Measurements from ENCODE around the gene CNTNAP2.

The CNTNAP2 gene

DNA sequence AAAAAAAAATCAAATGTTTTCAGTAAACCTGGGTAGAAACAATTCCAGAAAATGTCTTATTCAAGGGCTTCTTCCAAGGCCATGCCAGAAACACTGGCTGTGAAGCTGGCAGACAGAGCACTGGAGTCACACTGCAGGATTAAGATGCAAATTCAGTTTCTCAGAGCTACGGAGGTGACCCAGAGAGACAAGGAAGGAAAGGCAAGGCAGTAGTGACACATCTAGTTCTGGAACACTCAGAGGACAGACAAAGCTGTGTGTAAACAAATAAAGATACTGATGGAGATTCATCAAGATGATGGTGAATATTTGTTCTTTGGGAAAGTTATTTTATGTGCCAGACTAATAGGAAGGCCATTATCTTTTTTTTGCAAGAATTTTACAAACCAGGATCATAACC is 1865.7 kb downstream of the CNTNAP2 start:
- no peak overlapping the region for H3K4me2 ChIP-seq (ENCODE audit: low read length)
- H2AK5ac ChIP-seq (ENCODE audit: low read length), result no peak overlapping the region
- H3K23ac ChIP-seq (ENCODE audit: low read length), result no peak overlapping the region
- H3K4ac ChIP-seq (ENCODE audit: low read depth, low read length), result no peak overlapping the region
- H3K4me3 ChIP-seq (ENCODE audit: low read depth, low read length), result no peak overlapping the region
- no peak overlapping the region for H2AFZ ChIP-seq (ENCODE audit: insufficient read depth, low read length, poor library complexity)
- H2BK12ac ChIP-seq (ENCODE audit: low read length), result no peak overlapping the region
- no peak overlapping the region for H3K27ac ChIP-seq (ENCODE audit: low read depth, low read length)
- no CpG with 5 or more reads among the region's 1 CpG for WGBS (ENCODE audit: extremely low coverage, insufficient coverage, insufficient read length)
- no peaks in the 10 kb centered on the region for H3K36me3 ChIP-seq (ENCODE audit: control insufficient read depth in 1 of 2, insufficient read depth in 2 of 2, low read length in 2 of 2)
- H4K8ac ChIP-seq (ENCODE audit: low read depth, low read length), result no peak overlapping the region
- no peaks in the 10 kb centered on the region for H3K9me3 ChIP-seq (ENCODE audit: insufficient read depth, low read depth, low read length)
- DNase-seq, result no peak
- H3K79me2 ChIP-seq (ENCODE audit: control insufficient read depth, insufficient read depth, low read length, poor library complexity), result no peaks in the 10 kb centered on the region
- H3K18ac ChIP-seq (ENCODE audit: low read length), result no peak overlapping the region
- no peaks in the 10 kb centered on the region for H3K79me1 ChIP-seq (ENCODE audit: low read length)
- no peak overlapping the region for H4K91ac ChIP-seq (ENCODE audit: low read depth, low read length)
- no peaks in the 10 kb centered on the region for H3K27me3 ChIP-seq (ENCODE audit: insufficient read depth, low read length)
- no peak overlapping the region for H3K14ac ChIP-seq (ENCODE audit: low read length)
- no peak overlapping the region for H3K9ac ChIP-seq (ENCODE audit: low read length)
- no peak overlapping the region for H2BK5ac ChIP-seq (ENCODE audit: low read depth, low read length, poor library complexity)
- no peak overlapping the region for H4K12ac ChIP-seq (ENCODE audit: low read depth, low read length)
- H2BK120ac ChIP-seq (ENCODE audit: insufficient read depth, low read length, poor library complexity), result no peak overlapping the region
- H3K4me1 ChIP-seq (ENCODE audit: control insufficient read depth in 1 of 2, insufficient read depth in 2 of 2, low read length in 2 of 2), result no peaks in the 10 kb centered on the region

- no peak overlapping the region for H3K9ac ChIP-seq (ENCODE audit: low read length)
- no peaks in the 10 kb centered on the region for H3K36me3 ChIP-seq (ENCODE audit: control insufficient read depth in 1 of 2, insufficient read depth in 2 of 2, low read length in 2 of 2)
- H4K8ac ChIP-seq (ENCODE audit: low read depth, low read length), result no peak overlapping the region
- H2BK12ac ChIP-seq (ENCODE audit: low read length), result no peak overlapping the region
- H2BK120ac ChIP-seq (ENCODE audit: insufficient read depth, low read length, poor library complexity), result no peak overlapping the region
- H2BK5ac ChIP-seq (ENCODE audit: low read depth, low read length, poor library complexity), result no peak overlapping the region
- no peak overlapping the region for H3K4me3 ChIP-seq (ENCODE audit: low read depth, low read length)
- H3K79me1 ChIP-seq (ENCODE audit: low read length), result no peaks in the 10 kb centered on the region
- no peaks in the 10 kb centered on the region for H3K79me2 ChIP-seq (ENCODE audit: control insufficient read depth, insufficient read depth, low read length, poor library complexity)
- no CpG with 5 or more reads among the region's 2 CpGs for WGBS (ENCODE audit: extremely low coverage, insufficient coverage, insufficient read length)
- H3K9me3 ChIP-seq (ENCODE audit: insufficient read depth, low read depth, low read length), result peaks cover 2% of the 10 kb centered on the region
- no peak for DNase-seq
- H2AFZ ChIP-seq (ENCODE audit: insufficient read depth, low read length, poor library complexity), result no peak overlapping the region
- H3K23ac ChIP-seq (ENCODE audit: low read length), result no peak overlapping the region
- H3K4me2 ChIP-seq (ENCODE audit: low read length), result no peak overlapping the region
- H2AK5ac ChIP-seq (ENCODE audit: low read length), result no peak overlapping the region
- H3K14ac ChIP-seq (ENCODE audit: low read length), result no peak overlapping the region
- H3K27ac ChIP-seq (ENCODE audit: low read depth, low read length), result no peak overlapping the region
- no peak overlapping the region for H3K18ac ChIP-seq (ENCODE audit: low read length)
- no peak overlapping the region for H4K12ac ChIP-seq (ENCODE audit: low read depth, low read length)
- no peaks in the 10 kb centered on the region for H3K4me1 ChIP-seq (ENCODE audit: control insufficient read depth in 1 of 2, insufficient read depth in 2 of 2, low read length in 2 of 2)
- no peak overlapping the region for H3K4ac ChIP-seq (ENCODE audit: low read depth, low read length)
- no peaks in the 10 kb centered on the region for H3K27me3 ChIP-seq (ENCODE audit: insufficient read depth, low read length)
- no peak overlapping the region for H4K91ac ChIP-seq (ENCODE audit: low read depth, low read length)
Measured at GRCh38 chr7:147984265-147984664, 1867.7 kb downstream of the CNTNAP2 start.

GRCh38 chr7:147990079-147990478 is 1873.5 kb downstream of the CNTNAP2 start:
- WGBS (ENCODE audit: extremely low coverage, insufficient coverage, insufficient read length), result no CpG with 5 or more reads among the region's 1 CpG
- Histone ChIP-seq H2BK5ac (ENCODE audit: low read depth, low read length, poor library complexity) (no peak overlapping the region), H3K9me3 (ENCODE audit: insufficient read depth, low read depth, low read length) (peaks cover 2% of the 10 kb centered on the region), H3K14ac (ENCODE audit: low read length) (no peak overlapping the region), H3K9ac (ENCODE audit: low read length) (no peak overlapping the region), H4K12ac (ENCODE audit: low read depth, low read length) (no peak overlapping the region), H3K36me3 (ENCODE audit: control insufficient read depth in 1 of 2, insufficient read depth in 2 of 2, low read length in 2 of 2) (no peaks in the 10 kb centered on the region), H2AFZ (ENCODE audit: insufficient read depth, low read length, poor library complexity) (no peak overlapping the region), H4K91ac (ENCODE audit: low read depth, low read length) (no peak overlapping the region), H3K27me3 (ENCODE audit: insufficient read depth, low read length) (no peaks in the 10 kb centered on the region), H3K23ac (ENCODE audit: low read length) (no peak overlapping the region), H2BK12ac (ENCODE audit: low read length) (no peak overlapping the region), H3K4ac (ENCODE audit: low read depth, low read length) (no peak overlapping the region), H2AK5ac (ENCODE audit: low read length) (no peak overlapping the region), H3K4me2 (ENCODE audit: low read length) (no peak overlapping the region), H3K4me3 (ENCODE audit: low read depth, low read length) (no peak overlapping the region), H2BK120ac (ENCODE audit: insufficient read depth, low read length, poor library complexity) (no peak overlapping the region), H3K18ac (ENCODE audit: low read length) (no peak overlapping the region), H3K79me1 (ENCODE audit: low read length) (no peaks in the 10 kb centered on the region), H3K4me1 (ENCODE audit: control insufficient read depth in 1 of 2, insufficient read depth in 2 of 2, low read length in 2 of 2) (no peaks in the 10 kb centered on the region), H3K27ac (ENCODE audit: low read depth, low read length) (no peak overlapping the region), H3K79me2 (ENCODE audit: control insufficient read depth, insufficient read depth, low read length, poor library complexity) (no peaks in the 10 kb centered on the region), H4K8ac (ENCODE audit: low read depth, low read length) (no peak overlapping the region)
- no peak for DNase-seq

GRCh38 chr7:147990942-147991341 is 1874.3 kb downstream of the CNTNAP2 start:
- H4K12ac ChIP-seq (ENCODE audit: low read depth, low read length), result no peak overlapping the region
- DNase-seq, result no peak

More at GRCh38 chr7:147990942-147991341, 1874.3 kb downstream of the CNTNAP2 start:
- no peak overlapping the region for H3K23ac ChIP-seq (ENCODE audit: low read length)
- H3K4ac ChIP-seq (ENCODE audit: low read depth, low read length), result no peak overlapping the region
- H3K79me1 ChIP-seq (ENCODE audit: low read length), result no peaks in the 10 kb centered on the region
- H3K79me2 ChIP-seq (ENCODE audit: control insufficient read depth, insufficient read depth, low read length, poor library complexity), result no peaks in the 10 kb centered on the region
- H3K4me2 ChIP-seq (ENCODE audit: low read length), result no peak overlapping the region
- no peak overlapping the region for H3K27ac ChIP-seq (ENCODE audit: low read depth, low read length)
- H3K14ac ChIP-seq (ENCODE audit: low read length), result no peak overlapping the region
- H4K91ac ChIP-seq (ENCODE audit: low read depth, low read length), result no peak overlapping the region
- no peak overlapping the region for H3K4me3 ChIP-seq (ENCODE audit: low read depth, low read length)
- no peaks in the 10 kb centered on the region for H3K4me1 ChIP-seq (ENCODE audit: control insufficient read depth in 1 of 2, insufficient read depth in 2 of 2, low read length in 2 of 2)
- H3K9me3 ChIP-seq (ENCODE audit: insufficient read depth, low read depth, low read length), result peaks cover 2% of the 10 kb centered on the region
- H3K27me3 ChIP-seq (ENCODE audit: insufficient read depth, low read length), result no peaks in the 10 kb centered on the region
- WGBS (ENCODE audit: extremely low coverage, insufficient coverage, insufficient read length), result no CpG with 5 or more reads among the region's 2 CpGs
- H2BK12ac ChIP-seq (ENCODE audit: low read length), result no peak overlapping the region
- H4K8ac ChIP-seq (ENCODE audit: low read depth, low read length), result no peak overlapping the region
- H2AK5ac ChIP-seq (ENCODE audit: low read length), result no peak overlapping the region
- no peak overlapping the region for H3K9ac ChIP-seq (ENCODE audit: low read length)
- no peak overlapping the region for H2AFZ ChIP-seq (ENCODE audit: insufficient read depth, low read length, poor library complexity)
- H3K36me3 ChIP-seq (ENCODE audit: control insufficient read depth in 1 of 2, insufficient read depth in 2 of 2, low read length in 2 of 2), result no peaks in the 10 kb centered on the region
- no peak overlapping the region for H2BK120ac ChIP-seq (ENCODE audit: insufficient read depth, low read length, poor library complexity)
- H3K18ac ChIP-seq (ENCODE audit: low read length), result no peak overlapping the region
- no peak overlapping the region for H2BK5ac ChIP-seq (ENCODE audit: low read depth, low read length, poor library complexity)
